K562 (cell line): Measurements from ENCODE around the gene SYT3. TPM values are rescaled to one million over a fixed set of nuclear protein-coding genes. Genes with fewer than 3 reads are reported as not detected.

Source experiments
- ATAC-seq: fragments of 200-7000 bp; cut with Tn5 transposase; 3 replicates; pipeline ENCODE4 v1.9.1; 2020; ENCODE audit warnings: moderate library complexity
- BruUV-seq: library from RNA; stranded (reverse); fragments of 400-500 nt; replicated peaks from 2 replicates; lab custom pipeline; 2021; lab: Mats Ljungman, UMichigan
- CTCF ChIA-PET: fragments of 300-600 bp; formaldehyde crosslinking; extraction: SDS; loops from one replicate; lab custom pipeline; 2021; ENCODE audit warnings: low intra/inter-chr PET ratio; lab: Yijun Ruan, JAX
- POLR2A ChIA-PET: fragments of 300-600, 350-650 bp; sonication (Branson Sonifier 250); formaldehyde crosslinking; extraction: SDS; loops from one replicate; lab custom pipeline; 2021; ENCODE audit warnings: antibody characterized with exemption, inconsistent platforms; lab: Yijun Ruan, JAX
- DNase-seq, 4 experiments: peaks; one replicate each; pipeline versions ENCODE4 v3.0.0 to v3.0.0-alpha.2; 2011 to 2018; ENCODE audit warnings: low spot score in 3 of 4, mixed read lengths in 3 of 4; ENCODE audit errors: extremely low read depth in 1 of 4
- FAIRE-seq: peaks from 2 replicates; lab custom pipeline; 2011; peaks lifted over from hg19 to GRCh38; lab: Jason Lieb, UNC
- H2AFZ ChIP-seq: 2 replicates; pipeline ENCODE4 v1.6.0; 2011; ENCODE audit warnings: low read depth, low read length, control low read depth, inconsistent platforms
- H3K27ac ChIP-seq: fragments of 200-600 bp; 3 replicates; pipeline ENCODE4 v1.8.0; 2011; ENCODE audit warnings: low read depth, mild to moderate bottlenecking, control low read depth, inconsistent platforms, low read length, moderate library complexity, mixed read lengths; ENCODE audit errors: extremely low read depth
- H3K27me3 ChIP-seq, 2 experiments: fragments of 300-600 bp in 1 of 2; 2 replicates in 1 of 2; 3 replicates in 1 of 2; pipeline versions ENCODE4 v1.6.0 to v1.8.0; 2011; ENCODE audit warnings: inconsistent platforms in 2 of 2, low read length in 2 of 2, mild to moderate bottlenecking in 1 of 2, mixed read lengths in 1 of 2, moderate library complexity in 1 of 2; ENCODE audit not compliant: control insufficient read depth in 2 of 2, insufficient read depth in 2 of 2
- H3K36me3 ChIP-seq: fragments of 300-600 bp; 3 replicates; pipeline ENCODE4 v1.8.0; 2011; ENCODE audit warnings: mild to moderate bottlenecking, low read length, inconsistent platforms; ENCODE audit not compliant: control insufficient read depth, insufficient read depth
- H3K4me1 ChIP-seq, 2 experiments: fragments of 200-600 bp in 1 of 2; replicated peaks in 1 of 2; 2 replicates in 1 of 2; 3 replicates in 1 of 2; pipeline versions ENCODE4 v1.5.1 to v1.8.0; 2011; ENCODE audit warnings: inconsistent platforms in 2 of 2, low read length in 2 of 2, mild to moderate bottlenecking in 1 of 2, mixed read lengths in 1 of 2, moderate library complexity in 1 of 2; ENCODE audit not compliant: control insufficient read depth in 2 of 2, insufficient read depth in 2 of 2
- H3K4me2 ChIP-seq: 2 replicates; pipeline ENCODE4 v1.6.1; 2011; ENCODE audit warnings: low read length, control low read depth, inconsistent platforms, mixed read lengths; ENCODE audit not compliant: insufficient read depth
- H3K4me3 ChIP-seq: fragments of 200-600 bp; sonication (generic), shearing (Covaris generic); 2 replicates; pipeline ENCODE4 v1.5.1; 2016; ENCODE audit warnings: control low read depth, inconsistent platforms
- H3K79me2 ChIP-seq: fragments of 200-600 bp; 3 replicates; pipeline ENCODE4 v1.8.0; 2011; ENCODE audit warnings: low read length, inconsistent platforms; ENCODE audit not compliant: control insufficient read depth, insufficient read depth
- H3K9ac ChIP-seq, 2 experiments: 2 replicates each; pipeline versions ENCODE4 v1.6.0 to v1.6.1; 2011; ENCODE audit warnings: low read depth in 2 of 2, low read length in 2 of 2, control low read depth in 1 of 2, inconsistent platforms in 1 of 2, mild to moderate bottlenecking in 1 of 2, mixed read lengths in 1 of 2; ENCODE audit not compliant: insufficient read depth in 1 of 2
- H3K9me1 ChIP-seq: one replicate; pipeline ENCODE4 v1.6.0; 2011; ENCODE audit warnings: inconsistent platforms, mild to moderate bottlenecking, low read length, moderate library complexity; ENCODE audit not compliant: control insufficient read depth, insufficient read depth
- H3K9me3 ChIP-seq: replicated peaks from 2 replicates; pipeline ENCODE4 v1.5.1; 2011; ENCODE audit warnings: low read depth, low read length, inconsistent platforms; ENCODE audit not compliant: control insufficient read depth, insufficient read depth
- H4K20me1 ChIP-seq: replicated peaks from 2 replicates; pipeline ENCODE4 v1.6.1; 2011; ENCODE audit warnings: low read length, inconsistent platforms, mixed read lengths; ENCODE audit not compliant: control insufficient read depth, insufficient read depth
- DPF2 ChIP-seq: fragments of 450-650 bp; IDR thresholded peaks from 2 replicates; pipeline ENCODE4 v1.6.1; 2016
- GTF2A2 ChIP-seq: IDR thresholded peaks from 2 replicates; pipeline ENCODE4 v1.6.1; 2016; ENCODE audit warnings: mild to moderate bottlenecking, missing genetic modification characterization, missing compliant biosample characterization
- HMG20A ChIP-seq: fragments of 450-650 bp; formaldehyde crosslinking; conservative IDR thresholded peaks from 2 replicates; pipeline ENCODE4 v1.4.0; 2020; ENCODE audit warnings: mild to moderate bottlenecking, mixed read lengths
- KHSRP ChIP-seq: fragments of 450-650 bp; IDR thresholded peaks from 2 replicates; pipeline ENCODE4 v1.6.1; 2017
- POLR2G ChIP-seq: fragments of 200-400 bp; formaldehyde crosslinking; IDR thresholded peaks from 2 replicates; pipeline ENCODE4 v1.6.1; 2017; ENCODE audit warnings: low read depth, mild to moderate bottlenecking, antibody characterized with exemption, low read length, moderate library complexity
- RBM25 ChIP-seq: fragments of 200-400 bp; formaldehyde crosslinking; IDR thresholded peaks from 2 replicates; pipeline ENCODE4 v1.6.1; 2018; ENCODE audit warnings: low read length, low read depth, moderate library complexity; ENCODE audit not compliant: severe bottlenecking
- RBM39 ChIP-seq: fragments of 200-400 bp; formaldehyde crosslinking; optimal IDR thresholded peaks from 2 replicates; pipeline ENCODE3; 2018; ENCODE audit warnings: low read depth, low read length
- TAL1 ChIP-seq: fragments of 450-650 bp; IDR thresholded peaks from 2 replicates; pipeline ENCODE4 v1.6.1; 2016; ENCODE audit warnings: mild to moderate bottlenecking
- ZBTB40 ChIP-seq, 2 experiments: fragments of 450-650 bp in 1 of 2; sonication (generic) in 1 of 2; formaldehyde crosslinking in 1 of 2; IDR thresholded peaks; 2 replicates each; pipeline versions ENCODE4 v1.7.1 to v1.9.0; 2016 to 2022; ENCODE audit warnings: inconsistent platforms in 1 of 2, mild to moderate bottlenecking in 1 of 2, missing genetic modification reagents in 1 of 2
- ZBTB5 ChIP-seq: fragments of 450-650 bp; IDR thresholded peaks from 2 replicates; pipeline ENCODE4 v1.6.1; 2017; ENCODE audit warnings: antibody characterized with exemption
- WGBS: fragments of 100-300 bp; shearing (Covaris generic); methylation state at CpG from one replicate; pipeline ENCODE4 v1.1.6; 2016; ENCODE audit warnings: low coverage, mixed read lengths; ENCODE audit not compliant: insufficient coverage; ENCODE audit errors: missing lambda C conversion rate; 5-methylcytosine and 5-hydroxymethylcytosine counted together
- in situ Hi-C: fragments of 300-500 bp; cut with MboI; formaldehyde crosslinking; loops from 4 replicates; pipeline ENCODE4 v1.15.0; 2018; ENCODE audit warnings: inconsistent platforms, mixed read lengths
- intact Hi-C: fragments of 100-400 bp; cut with micrococcal nuclease; formaldehyde crosslinking; loops from 2 replicates; pipeline ENCODE4 v1.14.2; 2022
- polyA plus RNA-seq, 8 experiments: library from polyadenylated mRNA; depleted of rRNA in 4 of 8; stranded (reverse) in 5 of 8; unstranded in 3 of 8; fragments of >200 nt; fragmentation: Nextera tagmentation in 2 of 8; fragmentation: Illumina TruSeq in 1 of 8; extraction: Ambion mirVana in 2 of 8; extraction: Trizol in 1 of 8; gene quantifications; 2 replicates each; pipeline versions ENCODE4 v1.2.1 to v1.2.3, GENCODE V29; 2011 to 2014; ENCODE audit warnings: inconsistent platforms in 1 of 8, missing spikeins in 1 of 8
- total RNA-seq, 7 experiments: library from RNA; depleted of rRNA in 6 of 7; stranded (reverse); fragments of >200 nt in 6 of 7; fragmentation: Illumina TruSeq in 2 of 7; extraction: Trizol in 2 of 7; gene quantifications; 2 replicates each; pipeline versions ENCODE4 v1.2.1 to v1.2.3, GENCODE V29; 2011 to 2021; ENCODE audit warnings: low replicate concordance in 1 of 7

The SYT3 gene
- total and polyA plus RNA-seq, 9 of the 15 experiments (the other 6 are each of a cell fraction or from before 2014, with no cell fraction given), result 0.36 to 2.0 (median 0.54) TPM; not detected in 2

- no peak overlapping the region for H3K4me3 ChIP-seq
- TF ChIP-seq ZBTB40 (IDR thresholded peaks at IDR 0.05), result no peak
- no peak for TF ChIP-seq ZBTB40 (CRISPR knock-in tag; IDR thresholded peaks at IDR 0.05)
- no peak for TF ChIP-seq GTF2A2
- no peak for TF ChIP-seq ZBTB5
- no peak for TF ChIP-seq RBM25
- TF ChIP-seq HMG20A, result no peak
- TF ChIP-seq DPF2, result no peak
- TF ChIP-seq KHSRP, result no peak
- no peak for TF ChIP-seq TAL1
- TF ChIP-seq POLR2G, result no peak
- TF ChIP-seq RBM39, result no peak
- no peaks in the 10 kb centered on the region for H3K79me2 ChIP-seq
- no peaks in the 10 kb centered on the region for H3K36me3 ChIP-seq
- no TSS peak for BruUV-seq
- no peak for ATAC-seq
- in situ Hi-C loops, result no loop called here
- no peak overlapping the region for H2AFZ ChIP-seq
- no peak for DNase-seq
- H3K4me1 ChIP-seq, result peaks cover 2 to 13% of the 10 kb centered on the region in 2 experiments; a peak in 3 of 5 replicates
- 0% methylated on average over 1 of the region's 3 CpGs for WGBS
- ChIA-PET POLR2A (no interaction called here), CTCF (no interaction called here)
- H3K9me1 ChIP-seq, result no peaks in the 10 kb centered on the region
- intact Hi-C loops, result no loop called here
- H3K4me2 ChIP-seq, result no peak overlapping the region; the same call in 1 of the 2 replicates
- H3K27ac ChIP-seq, result no peak overlapping the region
- no peaks in the 10 kb centered on the region for H3K9me3 ChIP-seq
- no peak for FAIRE-seq
- H3K9ac ChIP-seq, result no peak overlapping the region
- H4K20me1 ChIP-seq, result no peaks in the 10 kb centered on the region; the same call in 1 of the 2 replicates
- peaks cover 13 to 38% of the 10 kb centered on the region in 2 experiments for H3K27me3 ChIP-seq
Observed at GRCh38 chr19:50678323-50678722, 38.6 kb upstream of the SYT3 start.
